Breast epithelium (tissue), 4 donors: ENCODE data around the gene CAPS2. TPM values are rescaled to one million over a fixed set of nuclear protein-coding genes. Genes with fewer than 3 reads are reported as not detected.

ENCODE experiments used
- DNase-seq, 2 donors: peaks; one replicate each; pipeline ENCODE4 v3.0.0-alpha.2; 2019; ENCODE audit warnings: low spot score in 2 of 2
- H3K27ac ChIP-seq, 2 donors: fragments of 200-600 bp; sonication (generic) in 1 of 2; one replicate each; pipeline ENCODE4 v1.5.1; 2016 to 2019; ENCODE audit warnings: mild to moderate bottlenecking in 1 of 2
- H3K27me3 ChIP-seq, 2 donors: fragments of 200-600 bp; sonication (generic) in 1 of 2; one replicate each; pipeline versions ENCODE4 v1.5.1 to v1.6.0; 2017 to 2019; ENCODE audit warnings: control low read depth in 1 of 2, mild to moderate bottlenecking in 1 of 2
- H3K36me3 ChIP-seq: fragments of 200-600 bp; one replicate; pipeline ENCODE4 v1.5.1; 2019
- H3K4me1 ChIP-seq, 2 donors: fragments of 200-600 bp; sonication (generic); one replicate each; pipeline ENCODE4 v1.5.1; 2016 to 2019; ENCODE audit warnings: control low read depth in 1 of 2
- H3K4me3 ChIP-seq, 3 donors: fragments of 200-600 bp; sonication (generic); 1 replicate in 2 of 3; 2 replicates in 1 of 3; pipeline ENCODE4 v1.5.1; 2016 to 2019; ENCODE audit warnings: mild to moderate bottlenecking in 3 of 3, moderate library complexity in 2 of 3
- H3K9me3 ChIP-seq, 2 donors: fragments of 200-600 bp; sonication (generic) in 1 of 2; one replicate each; pipeline ENCODE4 v1.5.1; 2016 to 2019; ENCODE audit warnings: control low read depth in 1 of 2
- CTCF ChIP-seq, 3 donors: fragments of 450-650 bp; IDR thresholded peaks; one replicate each; pipeline ENCODE4 v1.5.1; 2016 to 2017; ENCODE audit warnings: antibody characterized with exemption in 3 of 3, mild to moderate bottlenecking in 3 of 3, moderate library complexity in 3 of 3
- POLR2A ChIP-seq: fragments of 450-650 bp; IDR thresholded peaks from one replicate; pipeline ENCODE4 v1.6.1; 2016; ENCODE audit warnings: antibody characterized with exemption, mild to moderate bottlenecking, moderate library complexity
- POLR2AphosphoS5 ChIP-seq, 3 donors: sonication (generic); formaldehyde crosslinking; IDR thresholded peaks; one replicate each; pipeline ENCODE4 v1.6.1; 2017; ENCODE audit warnings: antibody characterized with exemption in 3 of 3
- intact Hi-C: fragments of 100-400 bp; cut with DNase I; formaldehyde crosslinking; loops from one replicate; pipeline ENCODE4 v1.15.1; 2023; ENCODE audit warnings: low total_unique reads
- total RNA-seq, 3 donors: library from RNA; depleted of rRNA; stranded (reverse); fragments of >200 nt; gene quantifications; one replicate each; pipeline ENCODE4 v1.1.0, GENCODE V29; 2016

The CAPS2 gene
- total RNA-seq, 3 donors from 2014 or later = 13.8 to 34.0 (median 14.4) TPM

GRCh38 chr12:75271576-75271975, 58.5 kb downstream of the CAPS2 start:
- TF ChIP-seq CTCF (IDR thresholded peaks at IDR 0.05) (no peak), POLR2AphosphoS5 (IDR thresholded peaks at IDR 0.05) (no peak), POLR2A (no peak)
- DNase-seq = no peak
- H3K27ac ChIP-seq = no peak overlapping the region
- H3K9me3 ChIP-seq = no peaks in the 10 kb centered on the region
- H3K36me3 ChIP-seq = no peaks in the 10 kb centered on the region
- H3K4me3 ChIP-seq = no peak overlapping the region
- no peaks in the 10 kb centered on the region for H3K4me1 ChIP-seq
- H3K27me3 ChIP-seq = no peaks in the 10 kb centered on the region
- intact Hi-C loops = no loop called here

GRCh38 chr12:75270157-75270556, 60.0 kb downstream of the CAPS2 start:
- no peaks in the 10 kb centered on the region for H3K27me3 ChIP-seq
- no peak overlapping the region for H3K4me3 ChIP-seq
- TF ChIP-seq POLR2A = no peak
- no peak for TF ChIP-seq CTCF (IDR thresholded peaks at IDR 0.05)
- no peak for TF ChIP-seq POLR2AphosphoS5 (IDR thresholded peaks at IDR 0.05)
- H3K9me3 ChIP-seq = peaks cover 0 to 9% of the 10 kb centered on the region in 2 donors
- no peaks in the 10 kb centered on the region for H3K4me1 ChIP-seq
- intact Hi-C loops = no loop called here
- no peak overlapping the region for H3K27ac ChIP-seq
- H3K36me3 ChIP-seq = no peaks in the 10 kb centered on the region
- DNase-seq = no peak

GRCh38 chr12:75269209-75269608, 60.9 kb downstream of the CAPS2 start:
- TF ChIP-seq POLR2A = no peak
- TF ChIP-seq POLR2AphosphoS5 (IDR thresholded peaks at IDR 0.05) = no peak
- TF ChIP-seq CTCF (IDR thresholded peaks at IDR 0.05) = no peak
- H3K9me3 ChIP-seq = peaks cover 0 to 9% of the 10 kb centered on the region in 2 donors
- DNase-seq = no peak
- no peak overlapping the region for H3K27ac ChIP-seq
- H3K36me3 ChIP-seq = no peaks in the 10 kb centered on the region
- H3K27me3 ChIP-seq = no peaks in the 10 kb centered on the region
- intact Hi-C loops = no loop called here
- no peak overlapping the region for H3K4me3 ChIP-seq
- H3K4me1 ChIP-seq = no peaks in the 10 kb centered on the region

GRCh38 chr12:75260316-75260715, 69.8 kb downstream of the CAPS2 start:
- H3K4me3 ChIP-seq = no peak overlapping the region
- intact Hi-C loops = no loop called here
- no peaks in the 10 kb centered on the region for H3K36me3 ChIP-seq
- no peak for DNase-seq
- no peak overlapping the region for H3K27ac ChIP-seq
- no peaks in the 10 kb centered on the region for H3K27me3 ChIP-seq
- no peaks in the 10 kb centered on the region for H3K4me1 ChIP-seq
- TF ChIP-seq POLR2AphosphoS5 (IDR thresholded peaks at IDR 0.05) = no peak
- no peak for TF ChIP-seq POLR2A
- TF ChIP-seq CTCF (IDR thresholded peaks at IDR 0.05) = no peak
- H3K9me3 ChIP-seq = peaks cover 0 to under 1% of the 10 kb centered on the region in 2 donors

- Histone ChIP-seq H3K4me3 (no peak overlapping the region), H3K9me3 (no peaks in the 10 kb centered on the region), H3K27ac (no peak overlapping the region), H3K4me1 (no peaks in the 10 kb centered on the region), H3K27me3 (no peaks in the 10 kb centered on the region), H3K36me3 (no peaks in the 10 kb centered on the region)
- intact Hi-C loops = no loop called here
- TF ChIP-seq POLR2AphosphoS5 (IDR thresholded peaks at IDR 0.05) (no peak), POLR2A (no peak), CTCF (IDR thresholded peaks at IDR 0.05) (no peak)
- DNase-seq = no peak
These were observed 71.0 kb downstream of the CAPS2 start for GRCh38 chr12:75259143-75259542.
